Measurements from ENCODE around the gene SMAD7.

DNA sequence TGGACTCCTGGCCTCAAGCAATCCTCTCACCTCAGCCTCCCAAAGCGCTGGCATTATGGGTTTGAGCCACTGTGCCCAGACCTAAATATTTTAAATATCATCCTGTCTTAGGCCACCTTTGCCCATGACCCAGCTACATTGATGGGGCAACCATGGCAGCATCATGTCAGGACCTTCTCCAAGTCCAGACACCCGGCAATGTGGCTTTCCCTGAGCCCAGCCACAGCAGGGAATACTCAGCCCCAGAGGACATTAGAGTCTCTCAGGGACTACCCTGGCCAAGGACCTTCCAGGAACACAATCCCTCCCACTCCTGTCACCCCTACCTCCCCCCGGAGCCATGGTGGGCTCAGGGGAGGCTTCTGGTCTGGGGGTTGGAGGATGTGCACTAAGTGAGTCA lies 72.8 kb downstream of the SMAD7 start:
- TF ChIP-seq TCF4 (CRISPR knock-in tag; IDR thresholded peaks at IDR 0.05; ENCODE audit: borderline replicate concordance): no peak
- TF ChIP-seq, protein P1, sequence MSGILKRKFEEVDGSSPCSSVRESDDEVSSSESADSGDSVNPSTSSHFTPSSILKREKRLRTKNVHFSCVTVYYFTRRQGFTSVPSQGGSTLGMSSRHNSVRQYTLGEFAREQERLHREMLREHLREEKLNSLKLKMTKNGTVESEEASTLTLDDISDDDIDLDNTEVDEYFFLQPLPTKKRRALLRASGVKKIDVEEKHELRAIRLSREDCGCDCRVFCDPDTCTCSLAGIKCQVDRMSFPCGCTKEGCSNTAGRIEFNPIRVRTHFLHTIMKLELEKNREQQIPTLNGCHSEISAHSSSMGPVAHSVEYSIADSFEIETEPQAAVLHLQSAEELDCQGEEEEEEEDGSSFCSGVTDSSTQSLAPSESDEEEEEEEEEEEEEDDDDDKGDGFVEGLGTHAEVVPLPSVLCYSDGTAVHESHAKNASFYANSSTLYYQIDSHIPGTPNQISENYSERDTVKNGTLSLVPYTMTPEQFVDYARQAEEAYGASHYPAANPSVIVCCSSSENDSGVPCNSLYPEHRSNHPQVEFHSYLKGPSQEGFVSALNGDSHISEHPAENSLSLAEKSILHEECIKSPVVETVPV (CRISPR knock-in tag; IDR thresholded peaks at IDR 0.05): no peak
- no peak for TF ChIP-seq ARNTL (CRISPR knock-in tag; IDR thresholded peaks at IDR 0.05; ENCODE audit: borderline replicate concordance, low read depth)
- TF ChIP-seq RARB (CRISPR knock-in tag; IDR thresholded peaks at IDR 0.05): no peak
- TF ChIP-seq GLIS3 (CRISPR knock-in tag; IDR thresholded peaks at IDR 0.05): no peak
